HG02610 (cell line): ENCODE results near the gene HK2.
A peak's percentile ranks its signal among the peaks of the same experiment; 100 is the strongest.
"Not testable (repeated sequence)": the region's sequence is repeated elsewhere in the genome, so short reads cannot be mapped to it uniquely, and the experiment has no call there.

Experiments
- ATAC-seq: cut with Tn5 transposase; IDR thresholded peaks from one replicate; pipeline ENCODE4 v1.9.1; 2021; ENCODE audit warnings: mild to moderate bottlenecking, moderate library complexity; ENCODE audit not compliant: unreplicated experiment

Gene HK2

DNA sequence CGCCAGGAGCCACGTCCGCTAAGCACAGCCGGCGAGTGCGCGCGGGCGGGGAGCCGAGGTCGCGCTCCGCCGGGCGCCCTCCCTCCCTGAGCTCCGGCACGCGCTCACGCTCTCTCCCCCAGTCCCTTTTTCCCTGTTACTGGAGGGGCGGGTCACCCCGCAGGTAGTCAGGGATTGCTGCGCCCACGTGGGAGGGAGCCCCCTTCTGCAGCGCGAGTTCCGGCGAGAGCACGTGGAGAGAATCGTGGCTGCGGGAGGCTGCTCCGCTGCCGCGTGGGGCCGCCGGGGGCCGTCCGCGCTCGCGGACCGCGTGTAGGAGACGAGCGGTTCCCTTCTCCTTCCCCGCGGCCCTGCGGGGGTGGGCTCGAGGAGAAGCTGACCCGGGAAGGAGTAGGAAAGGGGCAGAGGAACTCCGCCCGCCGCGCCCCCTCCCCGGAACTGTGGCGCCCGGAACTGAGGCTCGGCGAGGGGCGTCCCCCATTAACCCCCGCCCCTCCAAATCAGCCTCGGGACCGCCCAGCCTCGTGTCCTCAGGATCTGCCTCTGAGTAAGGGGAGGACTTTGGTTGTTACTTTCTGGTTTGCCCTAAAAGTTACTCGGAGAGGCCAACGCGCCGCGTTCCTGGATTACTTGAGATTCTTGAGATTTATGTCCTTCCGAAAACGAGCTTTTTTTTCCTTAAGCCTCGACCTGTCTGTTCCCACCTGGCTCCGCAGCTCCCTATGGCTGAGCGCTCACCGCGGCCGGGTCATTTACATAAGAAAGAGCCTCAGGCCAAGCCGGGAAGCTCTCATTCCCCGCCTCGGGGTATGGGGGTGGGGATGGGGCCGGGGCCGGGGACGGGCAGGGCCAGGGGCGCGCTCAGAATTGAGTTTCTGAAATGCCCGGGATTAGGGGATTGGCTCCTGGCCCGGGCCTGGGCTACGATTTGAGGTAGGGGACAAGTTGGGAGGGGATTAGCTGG lies 1.1 kb downstream of the HK2 start:
- peak; percentile 53 for ATAC-seq

DNA sequence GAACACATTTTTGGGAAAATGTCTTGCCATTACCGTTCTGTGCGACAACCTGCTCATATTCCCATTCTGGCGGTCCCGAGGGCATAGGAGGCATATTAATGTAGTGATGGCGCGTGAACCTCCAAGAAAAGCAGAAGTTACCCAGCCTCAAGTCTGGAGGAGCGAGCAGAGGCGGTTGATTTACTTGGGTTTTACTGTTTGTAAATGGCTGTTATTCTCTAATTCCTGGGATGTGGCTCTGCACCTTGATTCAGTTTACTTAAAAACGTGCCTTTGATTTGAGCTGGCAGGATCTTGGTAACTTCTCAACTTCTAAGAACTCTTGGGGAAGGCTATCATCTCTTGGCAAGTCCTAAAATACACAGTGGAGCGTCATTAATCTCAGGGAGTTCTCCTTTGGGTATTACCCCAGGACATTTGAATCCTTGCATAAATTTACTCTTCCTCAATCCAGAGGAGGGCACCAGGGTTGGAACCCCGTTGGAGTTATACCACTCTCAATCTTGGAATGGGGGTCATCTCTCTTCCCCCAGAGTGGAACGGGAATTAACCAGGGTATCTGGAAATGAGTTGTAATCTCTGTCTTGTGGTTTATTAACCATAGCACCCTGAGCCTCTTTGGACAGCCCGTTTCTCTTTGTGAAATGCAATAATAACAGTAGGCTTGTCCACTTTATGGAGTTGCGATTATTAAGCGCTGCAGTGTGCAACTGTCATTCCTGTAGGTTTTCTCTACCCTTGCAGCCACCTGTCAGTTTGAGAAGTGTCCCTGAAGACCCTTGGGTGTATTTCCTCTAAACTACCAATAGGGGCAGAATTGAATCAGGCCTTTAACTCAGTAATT lies 2.1 kb downstream of the HK2 start:
- ATAC-seq = peak; percentile 32

DNA sequence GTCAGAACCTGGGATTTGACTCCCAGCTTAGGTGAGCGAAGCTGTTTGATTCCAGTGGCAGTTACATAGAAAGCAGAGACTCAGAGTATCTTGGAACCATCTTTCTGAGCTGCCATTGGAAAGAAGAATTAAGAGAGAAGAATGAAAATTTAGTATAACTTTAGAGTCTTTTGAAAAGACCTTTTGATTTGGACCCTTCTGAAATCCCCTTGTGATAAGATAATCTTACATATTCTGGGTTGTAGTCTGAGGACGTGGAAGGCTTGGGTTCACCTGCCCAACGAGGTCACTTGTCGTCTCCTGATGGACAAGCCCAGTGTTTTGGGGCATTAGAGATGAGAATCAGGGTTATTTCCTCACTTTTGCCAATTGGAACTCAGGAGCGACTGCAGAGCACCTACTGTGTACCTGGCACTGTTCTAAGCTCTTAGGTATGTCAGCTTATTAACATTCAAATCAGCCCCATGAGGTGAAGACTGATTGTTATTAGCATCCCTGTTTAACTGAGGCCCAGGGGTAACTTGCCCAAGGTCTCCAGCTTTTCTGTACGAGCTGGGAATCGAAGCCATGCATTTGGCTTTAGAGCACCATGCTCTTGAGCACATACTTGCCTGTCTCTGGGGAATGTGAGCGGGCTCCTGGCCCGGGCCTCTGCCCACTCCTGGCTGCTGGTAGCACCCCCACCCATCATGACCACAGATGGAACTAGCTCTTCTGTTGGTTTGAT lies 2.9 kb downstream of the HK2 start:
- ATAC-seq = no peak

DNA sequence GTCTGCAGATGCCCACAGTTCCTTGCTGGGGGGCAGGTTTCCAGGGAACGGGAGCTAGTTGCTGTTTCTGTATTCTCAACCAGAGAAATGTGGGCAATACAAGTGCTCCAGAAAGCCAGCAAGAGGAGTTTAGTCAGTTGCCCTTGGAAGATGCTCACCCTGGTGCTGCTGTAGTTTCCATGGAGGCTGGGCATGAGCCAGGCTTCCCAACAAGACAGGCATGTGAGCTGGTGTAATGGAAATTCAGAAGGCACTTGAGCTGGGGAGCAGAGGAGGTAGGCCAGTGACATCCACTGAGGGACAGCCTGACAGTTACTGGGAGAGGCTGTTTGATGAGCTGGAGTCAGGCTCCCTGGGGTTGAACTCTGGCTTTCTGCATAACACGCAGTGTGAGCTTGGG lies 7.7 kb downstream of the HK2 start:
- no peak for ATAC-seq

DNA sequence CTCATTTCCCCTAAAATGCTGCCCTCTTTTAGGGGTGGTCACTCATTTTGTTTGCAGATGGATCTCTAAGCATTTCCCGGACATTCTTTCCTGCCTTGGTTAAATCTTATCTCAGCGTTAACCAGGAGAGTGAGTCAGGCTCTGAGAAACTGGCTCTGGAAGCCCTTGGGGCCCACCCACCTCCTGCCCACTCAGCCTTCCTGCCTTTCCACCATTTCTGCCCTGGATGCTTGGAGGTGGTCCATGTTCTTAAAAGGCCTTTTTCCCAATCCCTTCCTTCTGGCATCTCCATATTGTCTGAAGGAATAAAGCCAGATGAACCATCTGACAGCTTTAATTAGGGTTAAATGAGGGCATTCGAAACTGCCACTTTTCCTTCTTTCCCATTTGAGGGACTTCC lies 9.5 kb downstream of the HK2 start:
- ATAC-seq = no peak

DNA sequence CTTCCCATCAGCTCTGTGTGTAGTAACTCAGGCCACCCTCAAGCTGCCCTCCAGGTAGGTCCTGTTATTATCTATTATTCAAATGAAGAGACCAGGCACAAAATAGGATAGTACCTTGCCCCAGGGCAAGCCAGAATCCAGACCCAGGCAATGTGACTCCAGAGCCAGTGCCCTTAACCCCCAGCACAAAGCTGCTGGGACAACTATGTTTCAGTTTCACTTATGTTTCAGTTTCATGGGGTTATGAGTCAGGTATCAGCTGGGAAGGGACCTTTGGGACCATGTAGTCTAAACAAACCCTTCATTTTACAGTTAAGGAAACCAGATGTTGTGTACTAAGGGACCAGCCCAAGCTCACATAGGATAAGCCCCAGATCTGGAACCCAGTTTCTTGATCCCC lies 10.0 kb downstream of the HK2 start:
- peak; percentile 93 for ATAC-seq

DNA sequence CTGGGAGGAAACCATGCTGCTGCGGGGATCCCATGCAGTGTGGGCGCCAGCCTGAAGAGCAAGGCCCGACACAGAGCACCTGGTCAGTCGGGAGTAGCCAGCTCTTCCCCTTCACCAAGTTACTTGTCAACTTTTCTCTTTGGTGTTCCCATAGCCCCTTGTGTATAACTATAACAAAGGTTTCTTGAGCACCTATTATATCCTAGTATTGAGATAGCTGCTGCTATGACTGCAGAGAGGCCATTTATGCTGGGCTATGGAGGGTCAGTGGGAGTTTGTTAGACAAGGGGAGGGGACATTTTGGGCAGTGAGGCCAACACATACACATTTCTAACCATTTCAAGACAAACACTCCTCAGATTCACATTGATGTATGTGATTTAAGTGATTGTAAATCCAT lies 10.8 kb downstream of the HK2 start:
- no peak for ATAC-seq

DNA sequence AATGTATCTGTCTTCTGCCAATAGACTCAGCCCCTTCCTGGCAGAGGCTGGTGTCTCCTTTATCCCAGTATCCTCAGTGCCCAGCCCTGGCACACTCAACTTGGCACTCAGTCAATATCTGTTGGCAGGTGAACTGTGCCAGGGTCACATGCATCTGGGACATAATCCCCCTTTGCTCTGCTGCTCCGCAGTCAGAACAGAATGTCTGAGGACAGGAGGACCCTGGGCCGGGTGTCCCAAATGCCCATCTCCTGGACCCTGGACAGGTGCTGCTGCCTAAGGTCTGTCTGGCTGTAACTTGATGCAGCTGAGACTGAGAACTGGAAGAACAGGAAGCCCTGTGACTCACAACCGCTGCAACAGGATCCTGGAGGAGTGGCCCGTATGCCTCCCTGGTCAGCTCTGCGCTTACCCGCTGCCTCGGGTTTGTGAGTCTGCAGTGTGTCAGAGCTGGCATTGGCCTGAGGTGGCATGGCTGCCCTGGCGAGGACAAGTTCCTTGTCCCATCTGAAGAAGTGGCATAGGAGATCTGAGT lies 11.4 kb downstream of the HK2 start:
- no peak for ATAC-seq

DNA sequence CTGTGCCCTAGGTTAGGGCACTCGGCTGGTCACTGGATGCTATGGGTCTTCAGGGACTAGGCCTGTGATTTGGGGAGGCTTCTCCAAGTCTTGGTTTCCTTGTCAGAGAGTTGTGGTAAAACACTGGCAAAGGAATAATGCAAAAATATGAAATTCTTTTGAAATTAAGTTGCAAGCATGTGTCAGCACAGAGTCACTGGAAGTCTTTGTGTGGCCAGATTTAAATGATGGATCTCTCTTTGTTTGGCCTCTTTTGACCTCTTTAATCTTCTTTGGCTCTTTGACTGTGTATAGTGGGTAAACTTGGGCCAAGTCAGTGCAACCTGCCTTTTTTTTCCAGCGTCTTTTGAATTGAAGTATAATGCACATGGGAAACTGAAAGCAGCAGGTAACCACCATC lies 12.1 kb downstream of the HK2 start:
- no peak for ATAC-seq

DNA sequence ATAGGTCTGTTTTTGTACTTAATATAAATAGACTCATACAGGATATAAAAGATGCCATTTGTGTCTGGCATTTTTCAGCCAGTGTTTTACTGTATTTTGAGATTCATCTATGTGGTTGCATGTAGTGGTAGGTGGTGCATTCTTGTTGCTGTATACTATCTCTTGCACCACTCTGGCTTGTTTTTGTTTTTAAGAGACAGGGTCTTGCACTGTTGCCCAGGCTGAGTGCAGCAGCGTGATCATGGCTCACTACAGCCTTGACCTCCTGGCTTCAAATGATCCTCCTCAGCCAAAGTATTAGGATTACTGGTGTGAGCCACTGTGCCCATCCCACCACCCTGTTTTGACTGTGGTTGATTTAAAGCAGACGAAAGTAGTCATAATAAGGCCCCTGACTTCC lies 12.6 kb downstream of the HK2 start:
- no peak for ATAC-seq

DNA sequence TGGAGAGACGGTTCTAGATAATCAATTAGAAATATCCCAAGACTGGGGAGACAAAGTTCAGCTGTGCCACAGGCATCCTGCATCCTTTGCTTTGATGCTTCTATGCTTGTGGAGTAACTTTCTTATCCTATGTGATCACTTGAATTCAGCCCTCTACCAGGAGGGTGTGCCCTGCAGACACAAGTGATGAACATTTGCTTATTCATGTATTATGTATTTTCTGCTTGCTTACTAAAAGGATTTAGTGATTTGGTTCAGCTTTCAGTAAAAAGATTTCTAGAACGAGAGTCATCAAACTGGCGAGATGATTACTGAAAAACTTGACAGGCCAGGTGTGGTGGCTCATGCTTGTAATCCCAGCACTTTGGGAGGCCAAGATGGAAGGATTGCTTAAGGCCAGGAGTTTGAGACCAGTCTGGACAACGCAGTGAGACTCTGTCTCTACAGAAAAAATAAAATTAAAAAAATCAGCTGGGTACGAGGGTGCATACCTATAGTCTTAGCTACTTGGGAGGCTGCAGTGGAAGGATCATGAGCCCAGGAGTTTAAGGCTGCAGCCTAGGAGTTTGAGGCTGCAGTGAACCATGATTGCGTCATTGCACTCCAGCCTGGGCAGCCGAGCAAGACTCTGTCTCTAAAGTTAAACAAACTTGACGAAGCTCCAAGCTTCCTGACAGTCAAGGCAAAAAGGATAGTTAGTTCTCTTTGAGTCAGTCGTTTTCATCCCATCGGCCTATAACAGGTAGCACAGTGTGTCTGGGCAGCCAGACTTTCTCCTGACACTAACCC lies 13.3 kb downstream of the HK2 start:
- no peak for ATAC-seq

DNA sequence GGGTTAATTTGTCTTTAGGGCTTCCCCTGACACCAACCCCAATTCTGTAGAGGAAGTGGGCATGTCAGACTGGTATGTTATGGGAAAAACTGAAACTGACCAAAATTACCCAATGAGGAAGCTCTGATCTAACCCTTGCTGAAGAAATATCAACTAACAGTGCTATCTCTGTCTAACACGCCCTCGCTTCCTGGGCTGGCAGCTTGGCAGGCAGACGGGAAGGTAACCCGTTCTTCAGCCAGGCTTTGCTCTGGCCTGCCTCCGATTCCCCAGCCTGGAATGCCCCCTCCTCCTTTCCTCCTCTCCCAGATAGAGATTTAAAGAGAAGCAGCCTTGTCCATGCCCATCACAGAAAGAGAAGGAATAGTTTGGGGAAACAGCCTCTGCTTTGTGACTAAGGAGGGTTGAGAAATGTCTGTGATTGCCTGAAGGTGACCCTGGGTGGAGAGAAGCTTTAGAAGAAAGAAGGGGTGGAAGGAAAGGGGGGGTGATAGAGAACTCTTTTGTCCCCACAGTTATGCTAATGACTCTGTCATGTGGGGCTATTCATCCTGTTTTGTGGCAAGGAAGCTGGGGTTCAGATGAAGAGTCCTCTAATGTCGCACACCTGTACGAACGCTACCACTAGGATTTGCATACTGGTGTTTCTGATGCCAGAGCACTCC lies 15.4 kb downstream of the HK2 start:
- peak; percentile 77 for ATAC-seq

DNA sequence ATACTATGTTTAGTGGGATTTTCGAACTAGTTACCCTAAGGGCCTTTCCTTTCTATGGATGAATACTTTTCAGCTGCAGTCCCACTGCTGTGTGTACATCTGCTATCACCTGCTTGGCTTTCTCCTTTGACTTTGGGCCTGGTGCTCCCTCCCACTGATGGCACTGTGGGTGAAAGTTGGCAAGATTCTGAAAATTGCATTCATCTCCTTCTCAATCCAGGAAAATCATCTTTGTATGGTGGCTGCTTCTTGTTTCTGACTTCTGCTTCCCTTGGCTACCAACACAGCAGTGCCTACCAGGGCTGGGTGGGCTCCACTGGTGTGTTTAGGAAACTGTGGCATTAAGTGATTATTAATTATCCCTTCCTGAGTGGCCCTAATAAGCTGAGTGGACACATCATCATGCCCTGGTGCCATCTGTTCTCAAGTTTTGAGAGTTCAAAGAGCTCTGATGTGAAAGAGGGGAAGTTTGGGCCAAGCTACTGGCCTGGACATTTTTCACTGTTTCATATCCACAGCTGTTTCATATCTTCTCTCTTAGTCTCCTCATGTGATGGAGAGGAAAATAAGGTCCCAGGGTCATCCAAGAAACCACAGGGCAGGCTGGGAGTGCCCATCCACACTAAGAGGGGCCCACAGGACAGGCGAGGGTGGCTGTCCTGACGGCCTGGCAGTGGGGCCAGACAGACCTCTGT lies 16.7 kb downstream of the HK2 start:
- no peak for ATAC-seq

DNA sequence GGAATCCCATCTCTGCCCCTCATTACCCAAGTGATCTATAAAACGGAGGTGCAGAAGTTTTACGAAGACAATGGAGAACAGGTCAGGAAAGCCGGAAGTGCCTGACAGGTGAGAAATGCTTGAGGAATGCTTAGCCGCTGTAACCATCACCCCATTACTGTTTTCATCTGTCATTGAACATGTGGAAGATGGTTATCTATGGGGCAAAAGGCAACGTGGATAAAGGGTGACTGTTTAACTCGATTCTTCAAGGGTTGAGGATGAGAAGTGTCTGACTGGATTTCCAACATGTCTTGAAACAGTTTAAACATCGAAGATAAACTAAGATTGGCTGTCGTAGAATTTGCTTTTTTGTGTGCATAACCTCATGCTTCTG lies 17.3 kb downstream of the HK2 start:
- ATAC-seq = no peak

DNA sequence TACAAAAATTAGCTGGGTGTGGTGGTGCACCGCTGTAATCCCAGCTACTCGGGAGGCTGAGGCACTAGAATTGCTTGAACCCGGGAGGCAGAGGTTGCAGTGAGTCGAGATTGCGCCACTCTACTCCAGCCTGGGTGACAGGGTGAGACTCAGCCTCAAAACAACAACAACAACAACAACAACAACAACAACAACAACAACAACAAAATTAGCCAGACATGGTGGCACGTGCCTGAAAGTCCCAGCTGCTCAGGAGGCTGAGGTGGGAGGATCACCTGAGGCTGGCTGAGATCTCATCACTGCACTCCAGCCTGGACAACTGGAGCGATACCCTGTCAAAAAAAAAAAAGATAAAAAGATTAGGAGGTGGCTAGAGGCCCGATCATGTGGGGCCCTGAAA lies 19.4 kb downstream of the HK2 start:
- not testable (repeated sequence) for ATAC-seq

DNA sequence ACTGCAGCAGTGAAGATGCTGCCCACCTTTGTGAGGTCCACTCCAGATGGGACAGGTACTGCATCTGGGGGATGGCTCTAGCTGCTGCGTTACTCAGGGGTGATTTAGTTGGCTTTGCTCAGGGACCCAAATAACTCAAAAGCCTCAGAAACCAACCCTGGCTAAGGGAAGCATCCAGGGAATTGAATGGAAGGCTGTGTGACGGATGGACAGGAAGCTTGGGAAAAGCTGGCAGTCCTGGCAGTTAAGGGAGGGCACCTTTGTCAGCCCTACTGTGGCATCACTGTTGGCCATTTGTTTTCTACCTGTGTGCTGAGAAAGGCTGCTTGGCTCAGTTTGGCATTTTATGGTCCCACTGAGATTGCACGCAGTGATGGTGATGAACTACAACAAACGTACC lies 20.5 kb downstream of the HK2 start:
- no peak for ATAC-seq

DNA sequence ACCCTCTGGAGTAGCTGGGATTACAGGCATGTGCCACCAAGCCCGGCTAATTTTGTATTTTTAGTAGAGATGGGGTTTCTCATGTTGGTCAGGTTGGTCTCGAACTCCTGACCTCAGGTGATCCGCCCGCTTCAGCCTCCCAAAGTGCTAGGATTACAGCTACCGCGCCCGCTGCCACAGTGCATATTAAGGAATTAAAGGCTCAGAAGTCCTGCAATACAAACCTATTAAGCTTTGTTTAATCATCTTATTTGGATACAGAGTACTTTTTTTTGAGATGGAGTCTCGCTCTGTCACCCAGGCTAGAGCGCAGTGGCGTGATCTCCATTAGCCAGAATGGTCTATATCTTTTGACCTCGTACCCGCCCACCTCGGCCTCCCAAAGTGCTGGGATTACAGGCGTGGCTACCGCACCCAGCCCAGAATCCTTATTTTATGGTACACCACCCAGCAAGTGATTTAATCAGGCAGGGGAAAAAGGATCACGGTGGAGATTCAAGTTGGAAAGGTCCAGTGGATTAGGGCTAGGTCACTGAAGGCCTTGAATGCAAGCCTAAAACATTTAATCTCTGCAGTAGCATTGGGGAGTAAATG lies 21.3 kb downstream of the HK2 start:
- ATAC-seq = not testable (repeated sequence)

DNA sequence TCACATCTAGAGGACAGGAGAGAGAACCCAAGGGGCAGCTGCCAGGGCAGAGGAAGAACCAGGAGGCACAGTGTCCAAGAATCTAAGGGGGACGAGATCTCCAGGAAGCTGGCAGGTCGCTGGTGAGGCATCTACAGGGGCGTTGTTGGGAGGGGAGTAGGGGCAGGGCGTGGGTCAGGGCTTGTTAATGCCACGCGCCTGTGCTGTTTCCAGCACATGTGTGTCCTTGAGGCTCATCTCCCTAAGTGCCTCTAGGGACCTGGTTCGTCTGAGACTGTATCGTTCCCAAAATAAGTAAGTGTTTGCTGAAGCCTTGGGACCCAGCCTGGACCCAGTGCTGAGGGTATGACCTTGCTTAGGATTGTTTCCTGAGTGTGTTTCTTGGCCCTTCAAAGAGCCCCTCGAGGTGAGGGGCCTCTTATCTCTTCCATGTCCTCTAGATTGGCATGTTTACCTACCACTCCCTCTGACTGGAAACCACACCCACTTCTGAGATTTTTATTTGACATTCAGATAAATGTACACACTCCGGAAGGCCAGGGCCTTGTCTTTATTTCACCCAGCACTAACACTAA lies 22.2 kb downstream of the HK2 start:
- no peak for ATAC-seq
